Osteoblast (primary cell): Measurements from ENCODE around the gene MGAT2. TPM values are rescaled to one million over a fixed set of nuclear protein-coding genes. Genes with fewer than 3 reads are reported as not detected.
"Not testable (repeated sequence)": the region's sequence is repeated elsewhere in the genome, so short reads cannot be mapped to it uniquely, and the experiment has no call there.

Source experiments
- DNase-seq: peaks from one replicate; pipeline ENCODE4 v3.0.0; 2011; ENCODE audit warnings: low spot score, mixed read lengths; ENCODE audit not compliant: insufficient read length; ENCODE audit errors: missing footprints
- H2AFZ ChIP-seq: 2 replicates; pipeline ENCODE4 v1.6.0; 2011; ENCODE audit warnings: mild to moderate bottlenecking, low read length
- H3K27ac ChIP-seq: 2 replicates; pipeline ENCODE4 v1.5.1; 2011; ENCODE audit warnings: mild to moderate bottlenecking, low read depth, low read length, moderate library complexity
- H3K27me3 ChIP-seq: 2 replicates; pipeline ENCODE4 v1.6.0; 2012; ENCODE audit warnings: mild to moderate bottlenecking, control low read depth, inconsistent platforms, low read length, moderate library complexity; ENCODE audit not compliant: insufficient read depth
- H3K36me3 ChIP-seq: 2 replicates; pipeline ENCODE4 v1.5.1; 2011; ENCODE audit warnings: mild to moderate bottlenecking, low read length, control low read depth, moderate library complexity; ENCODE audit not compliant: insufficient read depth
- H3K4me1 ChIP-seq: 2 replicates; pipeline ENCODE4 v1.5.1; 2011; ENCODE audit warnings: mild to moderate bottlenecking, low read length, control low read depth, moderate library complexity; ENCODE audit not compliant: insufficient read depth
- H3K4me2 ChIP-seq: 2 replicates; pipeline ENCODE4 v1.6.0; 2011; ENCODE audit warnings: mild to moderate bottlenecking, low read length; ENCODE audit not compliant: insufficient read depth
- H3K4me3 ChIP-seq: fragments of 200-600 bp; sonication (generic); 3 replicates; pipeline ENCODE4 v1.5.1; 2012; ENCODE audit warnings: mild to moderate bottlenecking, low read length, inconsistent platforms; ENCODE audit not compliant: insufficient read depth
- H3K79me2 ChIP-seq: 2 replicates; pipeline ENCODE4 v1.6.0; 2012; ENCODE audit warnings: mild to moderate bottlenecking, low read length, control low read depth, inconsistent platforms; ENCODE audit not compliant: insufficient read depth
- H3K9me3 ChIP-seq: 2 replicates; pipeline ENCODE4 v1.5.1; 2011; ENCODE audit warnings: low read depth, low read length, control low read depth
- H4K20me1 ChIP-seq: 2 replicates; pipeline ENCODE4 v1.6.0; 2012; ENCODE audit warnings: mild to moderate bottlenecking, low read length, control low read depth; ENCODE audit not compliant: insufficient read depth
- CTCF ChIP-seq: IDR thresholded peaks from 2 replicates; pipeline ENCODE4 v1.5.1; 2011; ENCODE audit warnings: mild to moderate bottlenecking, low read depth, low read length, moderate library complexity; ENCODE audit errors: extremely low read depth
- total RNA-seq: library from RNA; depleted of rRNA; stranded (reverse); fragments of >200 nt; gene quantifications from 2 replicates; pipeline ENCODE4 v1.2.3, GENCODE V29; 2012

MGAT2 gene
- total RNA-seq, 1 donor, result 63.0 TPM

DNA sequence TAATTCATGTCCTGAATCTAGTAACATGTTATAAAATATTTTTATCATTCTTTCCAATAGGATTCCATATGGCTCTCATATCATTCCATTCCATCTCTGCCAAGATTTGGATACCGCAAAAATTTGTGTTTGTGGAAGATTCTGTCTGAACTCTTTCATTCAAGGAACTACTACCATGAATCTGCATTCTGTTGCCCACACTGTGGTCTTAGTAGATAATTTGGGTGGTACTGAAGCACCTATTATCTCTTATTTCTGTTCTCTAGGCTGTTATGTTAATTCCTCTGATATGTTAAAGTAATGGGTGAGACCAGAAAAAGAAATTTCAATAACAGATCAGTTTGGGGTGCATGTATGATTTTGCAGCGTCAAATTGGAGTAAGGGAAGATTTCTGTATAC, 6.4 kb upstream of the MGAT2 start:
- no peak for DNase-seq
- H3K36me3 ChIP-seq, result peaks cover 23% of the 10 kb centered on the region
- H3K27me3 ChIP-seq, result no peaks in the 10 kb centered on the region

DNA sequence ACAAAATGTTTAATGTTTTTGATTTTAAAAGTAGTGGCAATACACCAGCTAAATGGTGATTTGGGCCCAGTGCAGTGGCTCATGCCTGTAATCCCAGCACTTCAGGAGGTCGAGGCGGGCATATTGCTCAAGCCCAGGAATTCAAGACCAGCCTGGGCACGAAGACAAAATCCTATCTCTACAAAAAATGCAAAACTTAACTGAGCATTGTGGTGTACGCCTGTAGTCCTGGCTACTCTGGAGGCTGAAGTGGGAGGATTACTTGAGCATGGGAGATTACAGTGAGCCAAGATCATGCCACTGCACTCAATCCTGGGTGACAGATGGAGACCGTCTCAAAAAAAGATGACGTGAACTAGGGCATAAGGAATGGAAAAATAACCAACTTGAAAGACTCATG, 4.8 kb upstream of the MGAT2 start:
- H3K9me3 ChIP-seq, result no peaks in the 10 kb centered on the region
- no peak overlapping the region for H3K27ac ChIP-seq
- DNase-seq, result no peak
- no peak overlapping the region for H3K4me3 ChIP-seq
- H4K20me1 ChIP-seq, result peaks cover 14% of the 10 kb centered on the region
- peaks cover 32% of the 10 kb centered on the region for H3K4me1 ChIP-seq
- no peaks in the 10 kb centered on the region for H3K27me3 ChIP-seq
- peaks cover 26% of the 10 kb centered on the region for H3K79me2 ChIP-seq
- no peak for TF ChIP-seq CTCF
- no peak overlapping the region for H2AFZ ChIP-seq
- H3K36me3 ChIP-seq, result peaks cover 23% of the 10 kb centered on the region
- H3K4me2 ChIP-seq, result no peak overlapping the region

More for the DNA sequence above, 6.4 kb upstream of the MGAT2 start:
- Histone ChIP-seq H3K4me2 (no peak overlapping the region), H3K9me3 (no peaks in the 10 kb centered on the region), H3K4me3 (no peak overlapping the region), H3K4me1 (peaks cover 26% of the 10 kb centered on the region), H2AFZ (no peak overlapping the region), H3K79me2 (peaks cover 12% of the 10 kb centered on the region), H4K20me1 (peaks cover 14% of the 10 kb centered on the region), H3K27ac (no peak overlapping the region)
- TF ChIP-seq CTCF, result no peak

GRCh38 chr14:49617852-49618519, 2.6 kb upstream of the MGAT2 start:
- Histone ChIP-seq H3K36me3 (peaks cover 23% of the 10 kb centered on the region), H3K27me3 (no peaks in the 10 kb centered on the region), H3K4me1 (peaks cover 44% of the 10 kb centered on the region), H3K4me3 (no peak overlapping the region), H3K79me2 (peaks cover 48% of the 10 kb centered on the region), H3K4me2 (peak overlapping the region; percentile 54), H3K27ac (peak overlapping the region; percentile 52), H2AFZ (no peak overlapping the region), H3K9me3 (no peaks in the 10 kb centered on the region), H4K20me1 (peaks cover 26% of the 10 kb centered on the region)
- TF ChIP-seq CTCF, result no peak
- no peak for DNase-seq

- Histone ChIP-seq H4K20me1 (peaks cover 29% of the 10 kb centered on the region), H3K27ac (peak overlapping the region; percentile 98), H3K4me2 (peak overlapping the region; percentile 92), H3K79me2 (peaks cover 61% of the 10 kb centered on the region), H3K4me1 (peaks cover 53% of the 10 kb centered on the region), H3K36me3 (peaks cover 23% of the 10 kb centered on the region), H3K4me3 (peak overlapping the region; percentile 96)
- DNase-seq, H3K27me3 ChIP-seq, H3K9me3 ChIP-seq, H2AFZ ChIP-seq: not testable (repeated sequence)
These were observed 1.3 kb upstream of the MGAT2 start for GRCh38 chr14:49619273-49619672.
